Stimulated activated naive CD8-positive, alpha-beta T cell treated with anti-CD3 and anti-CD28 coated beads, Interleukin-15, Interleukin-2, amounts not matched to agents 100 U/mL and 50 U/mL, for 24 hours (primary cell): ENCODE data around the gene PHACTR1.

Source experiments
- ATAC-seq: fragments of 150-1000 bp; cut with Tn5 transposase; one replicate; pipeline ENCODE4 v1.10.0; 2021
- DNase-seq: peaks from one replicate; pipeline ENCODE4 v3.0.0; 2021

PHACTR1 gene

DNA sequence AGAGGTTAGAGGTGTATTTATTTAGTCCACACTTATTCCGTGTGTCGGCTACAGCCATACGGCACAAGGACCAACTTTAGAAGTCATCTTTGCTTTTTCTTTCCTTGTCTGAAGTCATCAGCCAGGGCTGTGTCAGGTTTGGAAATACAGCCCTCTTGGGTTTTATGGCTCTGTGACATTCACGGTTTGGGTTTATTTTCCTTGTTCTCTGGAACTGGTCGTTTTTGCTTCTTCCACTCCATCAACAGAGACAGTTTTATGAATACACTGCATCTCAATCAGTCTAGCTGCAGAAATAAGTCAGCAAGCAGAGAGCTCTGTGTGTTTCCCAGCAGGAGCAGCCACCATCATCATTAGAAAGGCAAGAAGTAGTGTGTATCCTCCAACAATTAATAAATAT lies 479.2 kb downstream of the PHACTR1 start:
- DNase-seq (no peak), ATAC-seq (no peak)

DNA sequence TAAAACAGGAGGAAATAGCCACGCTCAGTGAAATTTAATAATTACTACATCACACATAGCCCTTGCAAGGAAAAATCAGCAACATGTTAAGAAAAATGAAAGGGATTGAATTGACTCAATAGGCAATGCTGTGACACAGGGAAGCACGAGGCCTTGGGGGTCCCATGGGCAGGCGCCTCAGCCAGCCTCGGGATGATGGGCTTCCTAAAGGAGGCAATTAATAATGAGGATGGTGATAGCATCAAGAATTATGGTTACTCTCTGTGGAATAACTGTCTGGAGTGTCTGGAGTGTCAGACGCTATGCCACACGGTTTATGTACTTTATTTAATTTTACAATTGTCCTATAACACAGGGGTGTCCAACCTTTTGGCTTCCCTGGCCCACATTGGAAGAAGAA lies 481.6 kb downstream of the PHACTR1 start:
- DNase-seq (no peak), ATAC-seq (no peak)

DNA sequence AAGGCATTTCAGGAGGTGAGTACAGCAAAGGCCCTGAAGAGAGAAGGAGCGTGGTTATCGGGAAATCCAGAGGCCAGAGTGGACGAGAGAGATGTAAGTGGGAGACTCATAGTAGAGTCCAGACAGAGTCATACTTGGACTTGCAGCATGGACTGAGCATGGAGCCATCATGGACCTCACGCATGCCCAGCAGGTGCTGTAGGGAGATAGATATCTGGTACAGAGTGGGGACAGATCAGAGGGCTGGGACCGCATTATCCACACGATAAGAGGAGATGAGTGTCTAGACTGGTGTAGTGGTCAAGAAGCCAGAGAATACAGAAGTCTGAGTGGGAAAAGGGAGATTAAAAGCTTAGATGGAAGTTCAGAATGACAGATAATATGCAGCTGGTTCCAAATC lies 484.8 kb downstream of the PHACTR1 start:
- DNase-seq = no peak
- no peak for ATAC-seq

DNA sequence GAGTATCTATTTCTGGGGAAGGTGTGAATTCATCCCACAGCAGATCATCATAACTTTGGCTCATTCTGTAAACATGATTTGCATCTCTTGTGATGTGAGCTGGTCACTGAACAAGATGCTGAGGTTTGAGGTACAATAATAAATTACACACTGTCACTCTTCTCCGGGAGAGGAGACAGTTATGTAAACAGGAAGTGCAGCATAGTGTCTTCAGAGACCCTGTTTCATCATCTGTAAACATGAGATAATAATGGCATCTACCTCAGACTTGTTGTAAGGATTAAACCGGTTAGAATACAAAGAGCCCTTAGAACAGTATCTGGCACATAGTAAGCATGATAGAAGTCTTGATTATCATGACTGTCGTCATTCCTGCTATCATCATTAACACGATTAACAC lies 486.6 kb downstream of the PHACTR1 start:
- no peak for ATAC-seq
- DNase-seq = no peak

DNA sequence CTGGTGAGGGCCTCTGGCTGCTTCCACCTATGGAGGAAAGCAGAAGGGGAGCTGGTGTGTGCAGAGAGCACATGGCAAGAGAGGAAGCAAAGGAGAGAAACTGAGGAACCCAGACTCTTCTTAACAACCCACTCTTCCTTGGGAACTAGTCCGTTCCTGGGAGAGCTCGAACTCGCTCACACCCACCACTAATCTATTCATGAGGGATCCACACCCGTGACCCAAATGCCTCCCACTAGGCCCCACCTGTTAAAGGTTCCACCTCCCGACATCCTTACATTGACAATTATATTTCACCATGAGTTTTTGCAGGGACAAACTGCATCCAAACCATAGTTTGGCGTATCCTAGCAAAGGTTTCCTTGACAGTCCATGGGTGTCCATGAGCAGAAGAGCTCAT lies 488.5 kb downstream of the PHACTR1 start:
- no peak for ATAC-seq
- no peak for DNase-seq

DNA sequence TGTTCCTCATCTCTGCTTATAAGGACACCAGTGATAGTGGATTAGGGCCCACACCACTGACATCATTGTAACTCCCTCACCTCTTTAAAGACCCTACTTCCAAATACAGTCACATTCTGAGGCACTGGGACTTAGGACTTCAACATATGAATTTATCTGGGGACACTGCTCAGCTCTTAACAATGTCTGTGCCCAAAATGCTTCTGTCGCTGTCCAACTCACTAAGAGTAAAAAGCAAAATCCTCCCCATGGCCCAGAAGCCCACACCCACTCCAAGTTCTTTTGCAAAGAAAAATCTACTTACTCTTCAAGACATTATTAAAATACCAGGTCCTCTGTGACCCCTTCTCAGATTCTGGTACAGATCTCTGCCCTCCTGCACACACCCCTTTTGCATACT lies 495.5 kb downstream of the PHACTR1 start:
- no peak for ATAC-seq

DNA sequence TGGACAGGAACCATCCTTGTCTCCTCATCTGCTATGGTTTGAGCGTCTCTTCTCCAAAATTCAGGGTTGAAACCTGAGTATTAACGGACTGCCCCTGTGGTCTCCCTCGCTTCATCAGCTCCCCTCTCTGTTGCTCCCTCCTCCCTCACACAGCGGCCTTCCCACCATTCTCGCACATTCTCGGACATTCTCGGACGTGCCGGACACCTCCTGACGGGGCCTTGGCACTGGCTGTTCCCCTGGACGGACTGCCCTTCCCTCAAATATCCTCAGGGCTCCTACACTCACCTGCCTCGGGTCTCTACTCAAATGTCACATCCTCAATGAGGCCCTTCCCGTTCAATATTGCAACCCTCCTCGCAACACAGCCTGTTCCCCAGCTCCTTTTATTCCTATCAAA lies 496.0 kb downstream of the PHACTR1 start:
- DNase-seq = no peak
- ATAC-seq = no peak

More for the DNA sequence above, 495.5 kb downstream of the PHACTR1 start:
- no peak for DNase-seq

DNA sequence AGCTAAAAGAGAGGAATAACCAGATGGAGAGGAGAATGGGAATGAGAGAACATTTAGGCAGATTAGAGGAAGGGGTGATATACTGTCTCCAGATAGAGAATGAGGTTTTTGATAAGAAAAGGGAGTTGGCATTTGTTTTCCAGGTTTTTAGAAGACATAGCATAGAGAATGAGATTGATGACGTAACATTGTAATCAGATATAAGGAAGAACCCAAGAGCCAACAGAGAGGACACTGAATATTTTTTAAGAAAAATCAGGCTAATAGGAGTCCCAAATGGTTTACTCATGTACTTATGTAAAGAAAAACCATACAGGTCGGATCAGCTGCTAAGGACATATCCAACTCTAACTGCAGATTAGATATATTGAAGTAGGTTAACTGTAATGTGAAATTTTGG lies 498.8 kb downstream of the PHACTR1 start:
- ATAC-seq = no peak
- DNase-seq = no peak

DNA sequence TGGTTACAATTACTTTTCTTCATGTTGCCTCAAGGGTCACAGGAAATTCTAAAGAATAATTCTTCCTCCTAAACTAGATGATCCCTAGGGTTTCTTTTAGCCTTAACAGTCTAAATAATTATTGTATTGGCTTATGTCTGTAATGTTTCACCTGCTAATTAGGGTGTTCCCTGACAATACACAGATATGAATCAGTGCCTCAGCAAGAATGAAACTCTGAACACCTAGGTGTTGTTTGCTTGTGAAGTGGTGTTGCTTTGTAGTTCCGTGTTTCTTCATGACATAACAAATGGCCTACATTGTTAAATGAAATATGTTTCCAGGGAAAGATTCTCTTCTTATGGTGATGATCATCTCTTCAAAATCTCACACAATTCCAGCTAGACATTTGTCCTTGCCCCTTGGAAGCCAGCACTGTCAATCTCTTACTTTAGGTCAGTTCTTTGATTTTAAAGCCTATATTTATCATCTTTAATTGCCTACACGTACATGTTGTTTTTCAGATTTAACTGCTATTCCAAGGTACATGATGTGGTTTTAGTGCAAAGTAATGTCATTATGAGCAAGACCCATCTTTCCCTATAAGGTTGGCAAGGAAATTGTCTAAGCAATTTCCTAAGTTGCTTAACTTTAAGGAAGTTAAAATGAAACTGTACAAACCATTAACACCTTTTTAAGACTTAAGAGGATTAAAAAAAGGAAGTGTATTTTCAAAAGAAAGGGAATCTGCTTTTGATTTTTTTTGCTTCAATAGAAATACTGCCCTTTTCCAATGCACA lies 499.9 kb downstream of the PHACTR1 start:
- DNase-seq (no peak), ATAC-seq (no peak)

DNA sequence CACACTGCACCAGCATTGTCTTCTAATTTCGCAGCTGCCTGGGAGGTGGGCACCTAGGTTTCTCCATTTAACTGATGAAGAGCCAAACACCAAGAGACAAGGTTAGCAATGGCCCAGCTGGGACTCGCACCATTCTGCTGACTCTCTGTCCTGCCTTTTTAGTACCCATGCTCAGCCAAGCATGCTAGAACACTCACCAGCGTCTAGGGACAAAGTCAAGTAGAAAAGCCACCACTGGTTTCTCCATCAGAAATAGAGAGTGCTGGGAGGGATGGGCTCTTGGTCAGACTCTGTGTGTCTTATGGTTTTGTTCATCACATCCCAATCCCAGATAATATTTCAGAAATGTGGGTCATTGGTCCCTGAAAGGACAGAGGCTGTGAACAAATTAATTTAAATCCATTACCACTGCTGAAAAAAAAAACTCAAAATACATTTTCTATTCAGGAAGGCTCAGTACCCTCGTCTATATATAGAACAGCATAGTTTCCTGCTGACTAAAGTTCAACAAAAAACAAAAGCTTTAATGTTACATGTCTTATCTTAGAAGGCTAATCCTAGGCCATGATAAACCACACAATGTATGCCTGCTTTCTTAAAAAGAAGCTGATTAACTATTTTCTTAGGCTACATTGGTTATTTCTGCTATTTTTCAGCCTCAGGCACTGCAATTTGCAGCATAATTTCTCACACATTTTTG lies 500.8 kb downstream of the PHACTR1 start:
- ATAC-seq (no peak), DNase-seq (no peak)

DNA sequence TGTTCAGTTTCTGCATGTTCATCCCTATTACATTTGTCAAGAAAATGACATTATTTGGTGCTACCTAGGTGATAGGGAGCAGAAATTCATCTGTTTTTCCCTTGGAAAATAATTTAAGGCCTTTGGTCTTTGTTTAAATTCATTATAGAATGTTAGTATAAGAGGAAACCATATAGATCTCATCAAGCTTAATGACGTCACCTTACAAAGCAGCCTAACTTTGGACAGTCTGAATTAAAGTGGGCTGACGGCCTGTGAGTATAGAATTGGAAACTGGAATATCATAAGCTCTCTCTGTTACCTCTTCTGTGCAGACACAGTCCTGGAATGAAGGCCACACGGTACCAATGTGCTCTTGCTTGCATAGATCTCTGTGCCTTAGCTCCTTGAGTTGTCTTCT lies 503.7 kb downstream of the PHACTR1 start:
- no peak for ATAC-seq
- DNase-seq = no peak

DNA sequence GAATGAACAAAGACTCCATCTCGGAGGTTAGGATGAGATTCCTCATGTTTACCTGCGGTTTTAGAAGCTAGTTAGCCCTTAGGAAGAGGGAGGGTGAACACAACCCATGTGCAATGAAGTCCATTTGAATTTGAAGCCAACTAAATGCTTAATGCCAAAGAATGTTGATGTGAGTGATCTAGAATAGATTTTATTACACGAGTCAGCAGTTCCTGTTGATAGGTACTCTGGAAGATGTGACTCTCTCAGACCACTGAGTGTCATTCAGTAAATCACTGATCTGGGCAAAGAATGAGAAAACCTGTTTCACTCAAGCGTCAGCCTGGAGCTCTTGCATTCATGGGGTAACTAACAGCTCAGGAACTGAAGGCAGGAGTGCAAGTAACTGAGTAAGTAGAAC lies 505.5 kb downstream of the PHACTR1 start:
- no peak for DNase-seq
- no peak for ATAC-seq

DNA sequence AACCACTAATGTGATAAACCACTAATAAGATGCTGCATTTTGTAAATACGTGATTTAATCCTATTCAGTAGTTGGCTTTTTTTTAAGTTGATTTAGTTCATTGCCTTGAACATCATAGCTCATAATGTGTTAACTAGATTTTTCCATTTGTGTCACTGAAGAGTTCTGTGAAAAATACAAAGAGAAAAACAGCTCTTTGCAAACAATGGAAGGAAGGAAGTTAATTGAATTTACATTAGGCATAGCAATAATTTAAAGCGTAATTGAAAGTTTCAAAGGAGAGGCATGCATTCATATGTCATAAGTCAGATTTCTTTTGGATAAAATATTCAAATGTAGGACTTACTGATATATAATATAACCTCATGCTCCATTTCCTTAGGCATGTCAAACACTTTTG lies 509.5 kb downstream of the PHACTR1 start:
- ATAC-seq (no peak), DNase-seq (no peak)

DNA sequence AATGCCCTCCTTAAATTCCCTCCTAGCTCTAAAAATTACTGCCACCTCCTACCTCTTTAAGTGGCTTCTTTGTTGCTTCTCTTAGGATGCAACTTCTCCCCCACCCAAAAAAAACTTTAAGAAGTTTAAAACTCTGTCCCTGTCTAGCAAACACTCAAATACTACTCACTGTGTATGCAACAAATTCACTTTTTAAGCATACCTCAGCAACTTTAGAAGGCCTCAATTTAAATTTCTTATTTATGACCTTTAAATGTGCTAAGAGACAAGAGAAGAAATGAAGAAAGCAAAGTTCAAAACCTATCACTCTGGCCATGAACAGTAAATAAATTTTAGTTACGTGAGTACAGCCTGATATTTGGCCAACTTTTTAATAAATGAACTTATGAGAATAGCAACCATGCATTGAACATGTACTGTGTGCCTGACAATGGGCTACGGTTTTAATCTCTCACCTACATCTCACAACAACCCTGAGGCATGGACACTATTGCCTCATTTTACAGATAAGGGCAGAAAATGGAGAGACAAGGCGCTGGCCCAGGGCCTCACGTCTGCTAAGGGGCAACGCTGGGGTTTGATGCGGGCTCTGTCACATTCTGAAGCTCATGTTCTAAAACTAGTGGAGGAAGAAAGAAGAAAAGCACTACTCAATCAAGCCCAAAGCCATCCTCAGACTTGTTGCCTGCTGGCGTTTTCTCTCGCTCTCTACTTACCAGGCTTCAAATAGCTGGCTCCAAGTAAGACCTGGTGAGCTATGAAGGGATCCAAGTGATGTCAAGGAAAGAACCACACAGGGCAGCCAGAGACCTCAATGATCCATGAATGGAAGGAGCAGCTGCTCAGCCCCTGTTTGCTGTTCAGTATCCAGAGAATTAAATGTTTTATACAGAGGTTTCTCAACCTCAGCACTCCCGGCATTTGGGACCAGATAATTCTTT lies 512.0 kb downstream of the PHACTR1 start:
- ATAC-seq (no peak), DNase-seq (no peak)

DNA sequence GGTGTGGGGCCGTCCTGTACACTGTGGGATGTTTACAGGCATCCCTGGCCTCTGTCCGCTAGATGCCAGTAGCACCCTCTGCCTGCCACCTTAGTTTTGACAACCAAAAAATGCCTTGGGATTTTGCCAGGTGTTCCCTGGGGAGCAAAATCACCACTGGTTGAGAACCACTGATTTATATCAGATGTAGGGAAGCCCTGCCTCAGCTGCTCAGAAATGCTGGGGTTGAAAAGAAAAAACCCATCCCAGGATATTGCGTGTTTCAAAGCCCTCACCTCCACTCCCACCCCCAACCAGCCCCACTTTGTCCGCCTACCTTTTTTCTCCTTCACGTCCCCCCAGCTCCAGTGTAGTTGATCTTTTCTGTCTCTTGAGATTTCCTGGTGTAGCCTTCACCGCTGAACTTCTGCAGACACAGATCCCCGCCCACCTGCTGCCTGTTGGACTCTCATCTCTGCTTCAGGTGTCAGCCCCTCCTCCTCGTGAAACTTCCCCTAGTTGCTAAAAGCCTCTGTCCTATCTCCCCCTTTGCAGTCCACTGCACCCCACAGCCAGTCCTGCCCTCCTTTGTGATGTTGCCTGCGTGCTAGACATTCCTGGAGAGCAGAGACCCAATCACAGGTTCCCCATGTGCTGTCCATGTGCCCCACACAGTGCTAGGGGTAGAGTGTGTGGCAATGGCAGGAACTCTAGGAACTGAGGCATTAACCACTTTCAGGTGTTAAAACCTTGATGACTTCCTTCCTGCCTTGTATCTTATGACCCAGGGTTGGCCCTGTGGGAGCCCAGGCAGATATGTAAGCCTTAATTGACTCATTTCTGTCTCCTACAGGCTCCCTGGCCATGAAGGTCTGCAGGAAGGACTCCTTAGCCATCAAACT lies 512.9 kb downstream of the PHACTR1 start:
- peak; percentile 27 for DNase-seq
- ATAC-seq = peak; percentile 78

DNA sequence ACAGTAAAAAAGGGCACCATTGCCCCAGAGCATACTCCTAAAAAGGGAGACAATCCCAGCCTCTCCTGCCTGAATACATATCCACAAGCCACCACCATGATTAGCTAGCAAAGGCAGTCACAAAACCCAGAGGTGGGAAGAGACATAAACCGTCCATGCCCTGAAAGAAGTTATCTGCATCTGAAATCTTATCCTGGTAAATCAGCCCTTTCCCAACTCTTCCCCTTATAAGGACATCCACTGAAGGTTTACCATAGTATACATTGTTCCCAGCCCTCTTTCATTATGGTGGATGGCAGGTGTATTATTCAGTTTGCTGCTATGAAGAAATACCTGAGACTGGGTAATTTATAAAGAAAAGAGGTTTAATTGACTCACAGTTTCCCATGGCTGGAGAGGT lies 516.5 kb downstream of the PHACTR1 start:
- ATAC-seq (no peak), DNase-seq (no peak)

DNA sequence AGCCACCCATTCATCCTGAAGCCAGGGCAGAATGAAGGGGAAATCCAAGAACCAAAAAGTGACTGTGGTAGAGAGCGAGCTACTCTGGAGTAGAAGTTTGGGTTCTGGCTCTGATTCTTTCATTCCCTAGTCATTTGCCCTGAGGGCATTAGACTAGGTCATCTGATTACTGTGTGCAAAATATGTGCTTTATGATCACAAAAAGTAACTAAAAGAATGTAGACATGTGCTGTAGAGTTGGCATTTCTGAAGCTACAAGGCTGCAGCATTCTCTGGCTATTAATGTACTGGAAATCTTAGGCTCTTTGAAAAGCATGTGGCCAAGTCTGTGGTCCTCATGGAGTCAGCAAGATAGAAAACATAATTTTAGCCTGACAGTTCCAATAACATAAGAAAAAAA lies 517.6 kb downstream of the PHACTR1 start:
- ATAC-seq (no peak), DNase-seq (no peak)

DNA sequence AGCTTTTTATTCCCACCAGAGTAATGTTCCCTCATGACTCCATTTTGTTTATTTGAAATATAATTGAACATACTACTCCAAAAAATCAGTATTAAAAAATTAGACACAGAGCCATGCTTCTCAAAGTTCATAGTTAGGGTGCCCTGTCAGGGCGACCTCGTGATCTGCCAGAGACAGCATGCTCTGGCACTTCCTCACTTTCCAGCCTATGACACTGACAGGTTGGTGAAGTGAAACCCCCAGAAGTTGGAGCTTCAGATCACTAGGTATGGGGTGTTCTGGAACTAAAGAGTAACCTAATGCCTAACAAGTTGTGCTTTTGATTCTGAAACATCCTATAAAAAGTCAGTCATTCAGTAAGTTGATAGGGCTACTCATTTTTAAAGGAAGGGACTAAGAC lies 518.8 kb downstream of the PHACTR1 start:
- no peak for DNase-seq
- ATAC-seq = no peak

DNA sequence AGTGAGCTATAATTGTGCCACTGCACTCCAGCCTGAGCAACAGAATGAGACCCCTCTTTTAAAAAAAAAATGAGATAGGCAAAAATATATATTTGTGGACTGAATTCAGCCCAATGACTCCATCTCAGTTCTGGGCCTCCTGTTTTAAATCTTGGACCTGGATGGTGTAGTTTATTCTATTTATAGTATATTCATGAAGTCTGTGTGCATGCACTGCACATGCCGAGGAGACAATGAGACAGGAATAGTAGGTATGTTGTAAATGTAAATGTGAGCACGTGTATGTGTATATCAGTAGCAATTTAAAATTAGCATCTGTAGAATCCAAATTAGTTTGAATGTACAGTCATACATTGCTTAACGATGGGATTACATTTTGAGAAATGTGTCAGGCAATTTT lies 520.8 kb downstream of the PHACTR1 start:
- DNase-seq = no peak
- ATAC-seq = no peak

DNA sequence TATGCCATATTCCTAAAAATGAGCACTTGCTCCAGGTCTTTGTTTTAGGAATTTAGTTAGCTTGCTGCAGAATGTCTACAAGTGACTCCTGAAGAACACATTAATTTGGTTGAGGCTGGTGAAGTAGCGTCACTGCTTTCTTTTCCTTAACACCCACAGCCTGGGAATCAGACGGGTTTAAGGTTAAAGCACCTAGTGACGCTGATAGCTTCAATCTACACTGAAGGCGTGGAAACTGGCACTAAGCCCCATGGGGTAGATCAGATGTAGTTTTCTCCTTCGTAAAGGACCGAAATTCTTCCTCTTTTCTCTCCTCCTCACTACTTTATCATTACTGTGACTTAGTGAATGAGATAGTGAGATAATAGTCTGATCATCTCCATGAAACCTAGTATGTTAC lies 521.5 kb downstream of the PHACTR1 start:
- ATAC-seq (no peak), DNase-seq (no peak)

DNA sequence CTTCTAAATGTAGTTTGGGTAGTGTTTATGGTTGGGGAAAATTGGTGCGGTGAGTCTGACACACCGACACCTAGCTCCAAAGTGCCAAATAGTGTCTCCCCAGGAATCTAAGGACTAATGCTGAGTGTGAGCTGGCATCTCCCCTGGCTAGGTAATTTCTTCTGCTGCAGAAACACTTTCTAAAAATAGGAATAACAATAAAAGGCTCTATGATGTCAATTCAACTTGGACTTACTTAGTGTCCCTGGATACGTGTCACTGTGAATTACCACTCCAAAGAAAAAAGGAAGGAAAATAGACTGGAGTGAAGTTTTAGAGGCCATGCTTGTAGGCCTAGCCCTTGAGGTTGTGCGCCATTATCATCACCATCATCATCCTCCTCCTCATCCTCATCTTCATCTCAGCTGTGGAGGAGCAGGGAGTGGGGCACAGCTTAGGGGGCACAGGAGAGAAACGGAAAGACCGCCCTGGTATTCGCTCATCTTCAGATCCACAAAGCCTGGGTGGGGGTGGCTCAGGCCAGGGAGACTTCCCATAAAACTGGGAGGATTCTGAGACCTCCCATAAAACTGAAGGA lies 522.2 kb downstream of the PHACTR1 start:
- no peak for ATAC-seq

More for the DNA sequence above, 522.2 kb downstream of the PHACTR1 start:
- no peak for DNase-seq
